PC-9 (cell line): ENCODE data around the gene DYNLL2.

Experiments
- CTCF ChIP-seq: fragments of 200-600 bp; sonication (generic); conservative IDR thresholded peaks from 2 replicates; pipeline ENCODE4 v1.6.1; 2017; ENCODE audit warnings: mixed run types, antibody characterized with exemption, mild to moderate bottlenecking, moderate library complexity
- EZH2 ChIP-seq: fragments of 200-600 bp; sonication (generic); IDR thresholded peaks from 2 replicates; pipeline ENCODE4 v1.8.0; 2017; ENCODE audit warnings: antibody characterized with exemption, low read depth

GRCh38 chr17:58079300-58080033 lies 3.8 kb upstream of the DYNLL2 start:
- TF ChIP-seq CTCF, result no peak
- no peak for TF ChIP-seq EZH2
